Renal cortical epithelial cell (primary cell): ENCODE results near the gene MAPT. TPM values are rescaled to one million over a fixed set of nuclear protein-coding genes. Genes with fewer than 3 reads are reported as not detected.

Source experiments
- DNase-seq: peaks from one replicate; pipeline ENCODE4 v3.0.0-alpha.2; 2011; ENCODE audit warnings: low read depth
- total RNA-seq: library from RNA; depleted of rRNA; stranded (reverse); fragments of >200 nt; gene quantifications from 2 replicates; pipeline ENCODE4 v1.2.3, GENCODE V29; 2014

The MAPT gene
- total RNA-seq, 1 donor from 2014 or later: 0.10 TPM

GRCh38 chr17:46028981-46029565, 134.7 kb downstream of the MAPT start:
- no peak for DNase-seq

- no peak for DNase-seq
These were observed 135.3 kb downstream of the MAPT start for GRCh38 chr17:46029627-46030026.

- DNase-seq: no peak
These were observed 136.4 kb downstream of the MAPT start for GRCh38 chr17:46030752-46031151.

- no peak for DNase-seq
These were observed 137.1 kb downstream of the MAPT start for GRCh38 chr17:46031440-46031839.

- DNase-seq: no peak
These were observed 137.6 kb downstream of the MAPT start for GRCh38 chr17:46031920-46032319.

GRCh38 chr17:46032909-46033308, 138.6 kb downstream of the MAPT start:
- no peak for DNase-seq

GRCh38 chr17:46033392-46033791, 139.0 kb downstream of the MAPT start:
- no peak for DNase-seq

- DNase-seq: peak; percentile 61
These were observed 140.9 kb downstream of the MAPT start for GRCh38 chr17:46035112-46035818.

- no peak for DNase-seq
These were observed 142.1 kb downstream of the MAPT start for GRCh38 chr17:46036491-46036890.

GRCh38 chr17:46037722-46038255, 143.4 kb downstream of the MAPT start:
- DNase-seq: no peak

GRCh38 chr17:46038414-46038813, 144.1 kb downstream of the MAPT start:
- DNase-seq: no peak

GRCh38 chr17:46038937-46039336, 144.6 kb downstream of the MAPT start:
- no peak for DNase-seq

- no peak for DNase-seq
These were observed 145.3 kb downstream of the MAPT start for GRCh38 chr17:46039592-46040186.

- DNase-seq: no peak
These were observed 147.9 kb downstream of the MAPT start for GRCh38 chr17:46042246-46042645.

- no peak for DNase-seq
These were observed 148.6 kb downstream of the MAPT start for GRCh38 chr17:46042925-46043324.

- DNase-seq: no peak
These were observed 149.3 kb downstream of the MAPT start for GRCh38 chr17:46043606-46044005.

GRCh38 chr17:46044286-46044928, 150.1 kb downstream of the MAPT start:
- DNase-seq: peak; percentile 93

GRCh38 chr17:46044989-46045388, 150.6 kb downstream of the MAPT start:
- no peak for DNase-seq

GRCh38 chr17:46045639-46046038, 151.3 kb downstream of the MAPT start:
- DNase-seq: no peak

- peak; percentile 73 for DNase-seq
These were observed 152.6 kb downstream of the MAPT start for GRCh38 chr17:46046957-46047356.

GRCh38 chr17:46047398-46047797, 153.0 kb downstream of the MAPT start:
- DNase-seq: no peak

GRCh38 chr17:46047856-46048255, 153.5 kb downstream of the MAPT start:
- no peak for DNase-seq

- DNase-seq: no peak
These were observed 155.3 kb downstream of the MAPT start for GRCh38 chr17:46049656-46050055.
